Effector memory CD8-positive, alpha-beta T cell (primary cell): ENCODE measurements around the gene UTY.
A peak's percentile ranks its signal among the peaks of the same experiment; 100 is the strongest.
"Not testable (repeated sequence)": the region's sequence is repeated elsewhere in the genome, so short reads cannot be mapped to it uniquely, and the experiment has no call there.

ENCODE experiments used
- ATAC-seq: fragments of 150-1000 bp; cut with Tn5 transposase; replicated peaks from 2 replicates; pipeline ENCODE4 v1.10.0; 2021; ENCODE audit warnings: mild to moderate bottlenecking, moderate library complexity
- DNase-seq, 3 experiments: peaks; one replicate each; pipeline ENCODE4 v3.0.0; 2021
- H3K27ac Mint-ChIP-seq, 2 donors: one replicate each; pipeline ENCODE4 v1.8.0; 2022; ENCODE audit warnings: mild to moderate bottlenecking in 2 of 2, mixed read lengths in 2 of 2, moderate library complexity in 2 of 2
- H3K27me3 Mint-ChIP-seq, 2 donors: one replicate each; pipeline ENCODE4 v1.8.0; 2022; ENCODE audit warnings: mixed read lengths in 2 of 2
- H3K36me3 Mint-ChIP-seq: one replicate; pipeline ENCODE4 v1.8.0; 2022; ENCODE audit warnings: mild to moderate bottlenecking, moderate library complexity, mixed read lengths; ENCODE audit not compliant: insufficient read depth
- H3K4me1 Mint-ChIP-seq, 2 donors: one replicate each; pipeline ENCODE4 v1.8.0; 2022; ENCODE audit warnings: low read depth in 2 of 2, mixed read lengths in 2 of 2
- H3K4me3 Mint-ChIP-seq, 2 donors: one replicate each; pipeline ENCODE4 v1.8.0; 2022; ENCODE audit warnings: mild to moderate bottlenecking in 2 of 2, mixed read lengths in 2 of 2, moderate library complexity in 2 of 2
- H3K9me3 Mint-ChIP-seq, 2 donors: one replicate each; pipeline ENCODE4 v1.8.0; 2022; ENCODE audit warnings: mixed read lengths in 2 of 2

Gene UTY

GRCh38 chrY:13333791-13334190, 146.0 kb downstream of the UTY start:
- DNase-seq (no peak), ATAC-seq (no peak)
- H3K4me3 Mint-ChIP-seq: peak overlapping the region in 1 of 2 donors; percentile 59
- H3K27me3 Mint-ChIP-seq: no peaks in the 10 kb centered on the region
- H3K4me1 Mint-ChIP-seq: peaks cover 15 to 41% of the 10 kb centered on the region in 2 donors
- no peaks in the 10 kb centered on the region for H3K9me3 Mint-ChIP-seq
- H3K27ac Mint-ChIP-seq: no peak overlapping the region
- H3K36me3 Mint-ChIP-seq: peaks cover 22% of the 10 kb centered on the region

GRCh38 chrY:13330651-13331050, 149.2 kb downstream of the UTY start:
- H3K4me3 Mint-ChIP-seq: no peak overlapping the region
- DNase-seq (no peak), ATAC-seq (no peak)
- peaks cover 13 to 34% of the 10 kb centered on the region in 2 donors for H3K4me1 Mint-ChIP-seq
- no peaks in the 10 kb centered on the region for H3K9me3 Mint-ChIP-seq
- H3K36me3 Mint-ChIP-seq: peaks cover 20% of the 10 kb centered on the region
- no peaks in the 10 kb centered on the region for H3K27me3 Mint-ChIP-seq
- peak overlapping the region; percentile 23 to 29 for H3K27ac Mint-ChIP-seq

- H3K36me3 Mint-ChIP-seq: peaks cover 12% of the 10 kb centered on the region
Observed at GRCh38 chrY:13312966-13313365, 166.9 kb downstream of the UTY start.

GRCh38 chrY:13307959-13308358, 171.9 kb downstream of the UTY start:
- DNase-seq (no peak), ATAC-seq (no peak)
- Mint-ChIP-seq H3K4me3 (peak overlapping the region in 1 of 2 donors; percentile 13), H3K4me1 (peaks cover 0 to 24% of the 10 kb centered on the region in 2 donors), H3K27me3 (no peaks in the 10 kb centered on the region), H3K9me3 (no peaks in the 10 kb centered on the region), H3K27ac (peak overlapping the region; percentile 25 to 38), H3K36me3 (peaks cover 37% of the 10 kb centered on the region)

More at GRCh38 chrY:13312966-13313365, 166.9 kb downstream of the UTY start:
- no peak overlapping the region for H3K4me3 Mint-ChIP-seq
- ATAC-seq: no peak
- H3K27me3 Mint-ChIP-seq: no peaks in the 10 kb centered on the region
- no peak overlapping the region for H3K27ac Mint-ChIP-seq
- no peak for DNase-seq
- H3K9me3 Mint-ChIP-seq: no peaks in the 10 kb centered on the region
- H3K4me1 Mint-ChIP-seq: peaks cover 0 to 18% of the 10 kb centered on the region in 2 donors

GRCh38 chrY:13300795-13301194, 179.0 kb downstream of the UTY start:
- DNase-seq: no peak
- Mint-ChIP-seq H3K27me3 (no peaks in the 10 kb centered on the region), H3K4me1 (peaks cover 2 to 17% of the 10 kb centered on the region in 2 donors), H3K4me3 (no peak overlapping the region), H3K9me3 (no peaks in the 10 kb centered on the region), H3K27ac (no peak overlapping the region), H3K36me3 (peaks cover 76% of the 10 kb centered on the region)
- no peak for ATAC-seq

- ATAC-seq (no peak), DNase-seq (no peak)
- H3K36me3 Mint-ChIP-seq: peaks cover 67% of the 10 kb centered on the region
- H3K27me3 Mint-ChIP-seq: no peaks in the 10 kb centered on the region
- no peaks in the 10 kb centered on the region for H3K9me3 Mint-ChIP-seq
- no peak overlapping the region for H3K4me3 Mint-ChIP-seq
- peaks cover 2 to 19% of the 10 kb centered on the region in 2 donors for H3K4me1 Mint-ChIP-seq
- H3K27ac Mint-ChIP-seq: no peak overlapping the region
Observed at GRCh38 chrY:13299411-13299810, 180.4 kb downstream of the UTY start.

- Mint-ChIP-seq H3K9me3 (peaks cover 0 to under 1% of the 10 kb centered on the region in 2 donors), H3K27me3 (no peaks in the 10 kb centered on the region), H3K36me3 (peaks cover 57% of the 10 kb centered on the region), H3K4me3 (no peak overlapping the region), H3K27ac (peak overlapping the region in 1 of 2 donors; percentile 47), H3K4me1 (peaks cover 0 to 23% of the 10 kb centered on the region in 2 donors)
- no peak for ATAC-seq
- DNase-seq: no peak
Observed at GRCh38 chrY:13296176-13296890, 183.5 kb downstream of the UTY start.

GRCh38 chrY:13295026-13295425, 184.8 kb downstream of the UTY start:
- ATAC-seq: no peak
- no peak overlapping the region for H3K4me3 Mint-ChIP-seq

GRCh38 chrY:13291199-13291598, 188.6 kb downstream of the UTY start:
- no peak for DNase-seq
- Mint-ChIP-seq H3K9me3 (peaks cover 0 to 6% of the 10 kb centered on the region in 2 donors), H3K27ac (no peak overlapping the region), H3K4me3 (no peak overlapping the region), H3K27me3 (no peaks in the 10 kb centered on the region), H3K4me1 (peaks cover 0 to 19% of the 10 kb centered on the region in 2 donors), H3K36me3 (peaks cover 48% of the 10 kb centered on the region)
- no peak for ATAC-seq

More at GRCh38 chrY:13295026-13295425, 184.8 kb downstream of the UTY start:
- H3K36me3 Mint-ChIP-seq: peaks cover 56% of the 10 kb centered on the region
- H3K4me1 Mint-ChIP-seq: peaks cover 0 to 28% of the 10 kb centered on the region in 2 donors
- H3K9me3 Mint-ChIP-seq: peaks cover 0 to 4% of the 10 kb centered on the region in 2 donors
- no peak for DNase-seq
- H3K27me3 Mint-ChIP-seq: no peaks in the 10 kb centered on the region
- peak overlapping the region in 1 of 2 donors; percentile 62 for H3K27ac Mint-ChIP-seq

- Mint-ChIP-seq H3K36me3 (peaks cover 35% of the 10 kb centered on the region), H3K27ac (peak overlapping the region in 1 of 2 donors; percentile 65), H3K4me1 (peaks cover 5 to 37% of the 10 kb centered on the region in 2 donors)
- H3K9me3 Mint-ChIP-seq, DNase-seq, ATAC-seq, H3K4me3 Mint-ChIP-seq, H3K27me3 Mint-ChIP-seq: not testable (repeated sequence)
Observed at GRCh38 chrY:13282151-13283054, 197.4 kb downstream of the UTY start.

GRCh38 chrY:13279561-13279960, 200.3 kb downstream of the UTY start:
- ATAC-seq (no peak), DNase-seq (no peak)
- no peaks in the 10 kb centered on the region for H3K27me3 Mint-ChIP-seq
- peaks cover 24% of the 10 kb centered on the region for H3K36me3 Mint-ChIP-seq
- no peak overlapping the region for H3K4me3 Mint-ChIP-seq
- H3K9me3 Mint-ChIP-seq: no peaks in the 10 kb centered on the region
- peaks cover 5 to 49% of the 10 kb centered on the region in 2 donors for H3K4me1 Mint-ChIP-seq
- H3K27ac Mint-ChIP-seq: peak overlapping the region in 1 of 2 donors; percentile 88

GRCh38 chrY:13271706-13272105, 208.1 kb downstream of the UTY start:
- peaks cover 6 to 37% of the 10 kb centered on the region in 2 donors for H3K4me1 Mint-ChIP-seq
- no peaks in the 10 kb centered on the region for H3K27me3 Mint-ChIP-seq
- peaks cover 39% of the 10 kb centered on the region for H3K36me3 Mint-ChIP-seq
- peaks cover 0 to under 1% of the 10 kb centered on the region in 2 donors for H3K9me3 Mint-ChIP-seq
- DNase-seq: no peak
- H3K27ac Mint-ChIP-seq: peak overlapping the region in 1 of 2 donors; percentile 69
- no peak for ATAC-seq
- no peak overlapping the region for H3K4me3 Mint-ChIP-seq

GRCh38 chrY:13253941-13254440, 225.8 kb downstream of the UTY start:
- not testable (repeated sequence) for H3K9me3 Mint-ChIP-seq, ATAC-seq, DNase-seq, H3K4me3 Mint-ChIP-seq, H3K27me3 Mint-ChIP-seq, H3K27ac Mint-ChIP-seq
- Mint-ChIP-seq H3K4me1 (peaks cover 0 to 17% of the 10 kb centered on the region in 2 donors), H3K36me3 (peaks cover 13% of the 10 kb centered on the region)
